HCT116 (cell line): ENCODE measurements around the gene PARVB. TPM values are rescaled to one million over a fixed set of nuclear protein-coding genes. Genes with fewer than 3 reads are reported as not detected.

ENCODE experiments used
- ATAC-seq: fragments of 200-7000 bp; cut with Tn5 transposase; 2 replicates; pipeline ENCODE4 v1.9.1; 2020; ENCODE audit warnings: mild to moderate bottlenecking, moderate library complexity
- BruUV-seq: library from RNA; stranded (reverse); fragments of 400-500 nt; replicated peaks from 2 replicates; lab custom pipeline; 2021; lab: Mats Ljungman, UMichigan
- CTCF ChIA-PET: fragments of 300-600 bp; sonication (Branson Sonifier 250); formaldehyde crosslinking; loops from one replicate; lab custom pipeline; 2021; ENCODE audit warnings: antibody characterized with exemption; lab: Charles Lee
- POLR2A ChIA-PET: fragments of 300-600, 350-600 bp; sonication (Branson Sonifier 250); formaldehyde crosslinking; loops from one replicate; lab custom pipeline; 2021; ENCODE audit warnings: antibody characterized with exemption; lab: Charles Lee
- RAD21 ChIA-PET, 2 experiments: fragments of 300-600 bp; sonication (Branson Sonifier 250); formaldehyde crosslinking; loops; one replicate each; lab custom pipeline; 2023; ENCODE audit warnings: low total read pairs in 2 of 2; ENCODE audit not compliant: uncharacterized antibody in 2 of 2, unreplicated experiment in 2 of 2, low non-redundant PET in 1 of 2; lab: Charles Lee
- DNase-seq: peaks from one replicate; pipeline ENCODE4 v3.0.0-alpha.2; 2010; ENCODE audit warnings: low read depth, low spot score
- H2AFZ ChIP-seq: fragments of 200-600 bp; shearing (Covaris generic), sonication (generic); 2 replicates; pipeline ENCODE4 v1.6.1; 2017; ENCODE audit warnings: low read depth, mixed run types, mixed read lengths, antibody characterized with exemption, low read length; ENCODE audit not compliant: poor library complexity, severe bottlenecking
- H3K27ac ChIP-seq: 2 replicates; pipeline ENCODE4 v1.5.1; 2012; ENCODE audit warnings: low read depth, low read length
- H3K27me3 ChIP-seq: fragments of 200-600 bp; sonication (generic); 2 replicates; pipeline ENCODE4 v1.6.1; 2016; ENCODE audit warnings: mixed run types, low read length, mixed read lengths; ENCODE audit not compliant: insufficient read depth
- H3K36me3 ChIP-seq, 2 experiments: fragments of 200-500 bp in 1 of 2; fragments of 200-600 bp in 1 of 2; sonication (Bioruptor generic) in 1 of 2; sonication (generic) in 1 of 2; 2 replicates each; pipeline versions ENCODE4 v1.5.1 to v1.6.1; 2014 to 2016; ENCODE audit warnings: low read length in 2 of 2, inconsistent platforms in 1 of 2, mixed read lengths in 1 of 2, mixed run types in 1 of 2; ENCODE audit not compliant: insufficient read depth in 2 of 2, control insufficient read depth in 1 of 2
- H3K4me1 ChIP-seq, 2 experiments: fragments of 200-600 bp in 1 of 2; sonication (generic) in 1 of 2; 2 replicates each; pipeline versions ENCODE4 v1.5.1 to v1.6.1; 2012 to 2017; ENCODE audit warnings: low read length in 2 of 2, inconsistent platforms in 1 of 2, mild to moderate bottlenecking in 1 of 2, mixed read lengths in 1 of 2, mixed run types in 1 of 2, moderate library complexity in 1 of 2; ENCODE audit not compliant: insufficient read depth in 2 of 2, control insufficient read depth in 1 of 2
- H3K4me2 ChIP-seq: fragments of 200-600 bp; sonication (generic); 2 replicates; pipeline ENCODE4 v1.6.1; 2017; ENCODE audit warnings: mixed run types, low read length, mixed read lengths
- H3K4me3 ChIP-seq, 2 experiments: fragments of 200-600 bp in 1 of 2; sonication (generic) in 1 of 2; replicated peaks in 1 of 2; 2 replicates each; pipeline ENCODE4 v1.5.1; 2011 to 2016; ENCODE audit warnings: low read length in 2 of 2, control low read depth in 1 of 2, low read depth in 1 of 2, mild to moderate bottlenecking in 1 of 2, mixed read lengths in 1 of 2, mixed run types in 1 of 2
- H3K79me2 ChIP-seq: fragments of 200-600 bp; sonication (generic); 2 replicates; pipeline ENCODE4 v1.6.1; 2017; ENCODE audit warnings: mild to moderate bottlenecking, mixed run types, low read length, moderate library complexity, mixed read lengths; ENCODE audit not compliant: insufficient read depth
- H3K9ac ChIP-seq: fragments of 200-600 bp; sonication (generic); 2 replicates; pipeline ENCODE4 v1.6.1; 2016; ENCODE audit warnings: low read length, mixed read lengths
- H3K9me2 ChIP-seq: fragments of 200-600 bp; sonication (generic), shearing (Covaris generic); 2 replicates; pipeline ENCODE4 v1.6.1; 2017; ENCODE audit warnings: mixed run types, mild to moderate bottlenecking, moderate library complexity; ENCODE audit not compliant: insufficient read depth
- H3K9me3 ChIP-seq, 2 experiments: fragments of 200-500 bp in 1 of 2; fragments of 200-600 bp in 1 of 2; sonication (Bioruptor generic) in 1 of 2; sonication (generic) in 1 of 2; 2 replicates each; pipeline ENCODE4 v1.6.1; 2014 to 2017; ENCODE audit warnings: low read length in 2 of 2, mixed read lengths in 2 of 2, inconsistent platforms in 1 of 2, low read depth in 1 of 2, mild to moderate bottlenecking in 1 of 2, mixed run types in 1 of 2, moderate library complexity in 1 of 2; ENCODE audit not compliant: control insufficient read depth in 1 of 2, insufficient read depth in 1 of 2
- H4K20me1 ChIP-seq: fragments of 200-600 bp; sonication (generic), shearing (Covaris generic); 2 replicates; pipeline ENCODE4 v1.6.1; 2017; ENCODE audit warnings: mixed run types, mild to moderate bottlenecking, moderate library complexity; ENCODE audit not compliant: insufficient read depth
- CEBPB ChIP-seq: IDR thresholded peaks from 2 replicates; pipeline ENCODE4 v1.6.1; 2012; ENCODE audit warnings: low read depth
- ELF1 ChIP-seq: IDR thresholded peaks from 2 replicates; pipeline ENCODE4 v1.6.1; 2012; ENCODE audit warnings: low read depth, borderline replicate concordance
- SRF ChIP-seq: IDR thresholded peaks from 2 replicates; pipeline ENCODE4 v1.6.1; 2012; ENCODE audit warnings: low read depth
- TCF7L2 ChIP-seq: IDR thresholded peaks from 2 replicates; pipeline ENCODE4 v1.7.0; 2011; ENCODE audit warnings: borderline replicate concordance, inconsistent platforms; ENCODE audit not compliant: insufficient read depth, insufficient read length; ENCODE audit errors: extremely low read depth
- YY1 ChIP-seq: IDR thresholded peaks from 2 replicates; pipeline ENCODE4 v1.6.1; 2011; ENCODE audit warnings: low read length, low read depth, moderate library complexity, mild to moderate bottlenecking; ENCODE audit not compliant: insufficient replicate concordance; ENCODE audit errors: extremely low read depth
- ZFX ChIP-seq: fragments of 450-650 bp; IDR thresholded peaks from 2 replicates; pipeline ENCODE4 v1.6.1; 2017
- ZNF274 ChIP-seq: fragments of 200-500 bp; sonication (Bioruptor generic); IDR thresholded peaks from 2 replicates; pipeline ENCODE4 v1.6.1; 2014; ENCODE audit warnings: mild to moderate bottlenecking, low read depth, low read length, inconsistent platforms
- intact Hi-C: fragments of 100-400 bp; cut with micrococcal nuclease; formaldehyde crosslinking; loops from 2 replicates; pipeline ENCODE4 v1.10.0; 2022
- total RNA-seq: library from RNA; stranded (reverse); gene quantifications from one replicate; pipeline ENCODE4 v1.2.1, GENCODE V29; 2021; ENCODE audit not compliant: unreplicated experiment
- TF ChIP-seq, protein P1 (sequence below), 3 experiments: fragments of 200-600 bp in 1 of 3; sonication (generic) in 1 of 3; IDR thresholded peaks in 2 of 3; conservative IDR thresholded peaks in 1 of 3; 2 replicates each; pipeline ENCODE4 v1.5.1; 2012 to 2017; ENCODE audit warnings: low read depth in 2 of 3, low read length in 2 of 3, antibody characterized with exemption in 1 of 3, borderline replicate concordance in 1 of 3, control low read depth in 1 of 3, mild to moderate bottlenecking in 1 of 3, mixed read lengths in 1 of 3, mixed run types in 1 of 3, moderate library complexity in 1 of 3; ENCODE audit not compliant: insufficient read depth in 1 of 3

PARVB gene
- total RNA-seq, 1 experiment from 2014 or later = 21.4 TPM

GRCh38 chr22:44212936-44213335, 188.8 kb downstream of the PARVB start (continued):
- TF ChIP-seq, protein P1, sequence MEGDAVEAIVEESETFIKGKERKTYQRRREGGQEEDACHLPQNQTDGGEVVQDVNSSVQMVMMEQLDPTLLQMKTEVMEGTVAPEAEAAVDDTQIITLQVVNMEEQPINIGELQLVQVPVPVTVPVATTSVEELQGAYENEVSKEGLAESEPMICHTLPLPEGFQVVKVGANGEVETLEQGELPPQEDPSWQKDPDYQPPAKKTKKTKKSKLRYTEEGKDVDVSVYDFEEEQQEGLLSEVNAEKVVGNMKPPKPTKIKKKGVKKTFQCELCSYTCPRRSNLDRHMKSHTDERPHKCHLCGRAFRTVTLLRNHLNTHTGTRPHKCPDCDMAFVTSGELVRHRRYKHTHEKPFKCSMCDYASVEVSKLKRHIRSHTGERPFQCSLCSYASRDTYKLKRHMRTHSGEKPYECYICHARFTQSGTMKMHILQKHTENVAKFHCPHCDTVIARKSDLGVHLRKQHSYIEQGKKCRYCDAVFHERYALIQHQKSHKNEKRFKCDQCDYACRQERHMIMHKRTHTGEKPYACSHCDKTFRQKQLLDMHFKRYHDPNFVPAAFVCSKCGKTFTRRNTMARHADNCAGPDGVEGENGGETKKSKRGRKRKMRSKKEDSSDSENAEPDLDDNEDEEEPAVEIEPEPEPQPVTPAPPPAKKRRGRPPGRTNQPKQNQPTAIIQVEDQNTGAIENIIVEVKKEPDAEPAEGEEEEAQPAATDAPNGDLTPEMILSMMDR (IDR thresholded peaks at IDR 0.05 in 2 of 3, conservative IDR thresholded peaks at IDR 0.05 in 1 of 3; ENCODE audit: borderline replicate concordance in 1 of 3, insufficient read depth in 1 of 3, low read depth in 2 of 3, low read length in 2 of 3) = no peak
- no peak for TF ChIP-seq ZFX
- no peak for TF ChIP-seq YY1
- no peak for TF ChIP-seq CEBPB

GRCh38 chr22:44213489-44214043, 189.5 kb downstream of the PARVB start:
- intact Hi-C loops = no loop called here
- no TSS peak for BruUV-seq
- Histone ChIP-seq H3K9ac (no peak overlapping the region), H3K79me2 (no peaks in the 10 kb centered on the region), H3K9me2 (no peaks in the 10 kb centered on the region), H3K9me3 (peaks cover 0 to 6% of the 10 kb centered on the region in 2 experiments; a peak in 1 of 4 replicates), H3K4me3 (no peak overlapping the region), H2AFZ (no peak overlapping the region), H3K4me2 (no peak overlapping the region), H3K27ac (no peak overlapping the region), H3K4me1 (no peaks in the 10 kb centered on the region), H3K27me3 (peaks cover 12% of the 10 kb centered on the region), H3K36me3 (no peaks in the 10 kb centered on the region), H4K20me1 (no peaks in the 10 kb centered on the region)
- ChIA-PET POLR2A (no interaction called here), RAD21 (no interaction called here), CTCF (no interaction called here)
- ATAC-seq (no peak), DNase-seq (no peak)
- TF ChIP-seq TCF7L2 (no peak), ZFX (no peak), ELF1 (no peak), ZNF274 (no peak), SRF (no peak), YY1 (no peak)
